ENCODE measurements around the gene SERTAD3. TPM values are rescaled to one million over a fixed set of nuclear protein-coding genes. Genes with fewer than 3 reads are reported as not detected.

Gene SERTAD3
- total RNA-seq, 2 donors from 2014 or later: 26.5 to 36.0 TPM

GRCh38 chr19:40421993-40422747, 22.0 kb downstream of the SERTAD3 start:
- no peak overlapping the region for H3K4me3 ChIP-seq
- TF ChIP-seq, protein P1, sequence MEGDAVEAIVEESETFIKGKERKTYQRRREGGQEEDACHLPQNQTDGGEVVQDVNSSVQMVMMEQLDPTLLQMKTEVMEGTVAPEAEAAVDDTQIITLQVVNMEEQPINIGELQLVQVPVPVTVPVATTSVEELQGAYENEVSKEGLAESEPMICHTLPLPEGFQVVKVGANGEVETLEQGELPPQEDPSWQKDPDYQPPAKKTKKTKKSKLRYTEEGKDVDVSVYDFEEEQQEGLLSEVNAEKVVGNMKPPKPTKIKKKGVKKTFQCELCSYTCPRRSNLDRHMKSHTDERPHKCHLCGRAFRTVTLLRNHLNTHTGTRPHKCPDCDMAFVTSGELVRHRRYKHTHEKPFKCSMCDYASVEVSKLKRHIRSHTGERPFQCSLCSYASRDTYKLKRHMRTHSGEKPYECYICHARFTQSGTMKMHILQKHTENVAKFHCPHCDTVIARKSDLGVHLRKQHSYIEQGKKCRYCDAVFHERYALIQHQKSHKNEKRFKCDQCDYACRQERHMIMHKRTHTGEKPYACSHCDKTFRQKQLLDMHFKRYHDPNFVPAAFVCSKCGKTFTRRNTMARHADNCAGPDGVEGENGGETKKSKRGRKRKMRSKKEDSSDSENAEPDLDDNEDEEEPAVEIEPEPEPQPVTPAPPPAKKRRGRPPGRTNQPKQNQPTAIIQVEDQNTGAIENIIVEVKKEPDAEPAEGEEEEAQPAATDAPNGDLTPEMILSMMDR (IDR thresholded peaks at IDR 0.05): no peak
- no peak for DNase-seq
- no peaks in the 10 kb centered on the region for H3K27me3 ChIP-seq
- peaks cover 4% of the 10 kb centered on the region for H3K4me1 ChIP-seq
- peak overlapping the region; percentile 98 for H3K27ac ChIP-seq
- no peaks in the 10 kb centered on the region for H3K9me3 ChIP-seq
- no peaks in the 10 kb centered on the region for H3K36me3 ChIP-seq
- peak overlapping the region; percentile 95 for H3K9ac ChIP-seq (ENCODE audit: low read depth in 2 of 2, low read length in 2 of 2)
- intact Hi-C loops (cut with DNase I): no loop called here

DNA sequence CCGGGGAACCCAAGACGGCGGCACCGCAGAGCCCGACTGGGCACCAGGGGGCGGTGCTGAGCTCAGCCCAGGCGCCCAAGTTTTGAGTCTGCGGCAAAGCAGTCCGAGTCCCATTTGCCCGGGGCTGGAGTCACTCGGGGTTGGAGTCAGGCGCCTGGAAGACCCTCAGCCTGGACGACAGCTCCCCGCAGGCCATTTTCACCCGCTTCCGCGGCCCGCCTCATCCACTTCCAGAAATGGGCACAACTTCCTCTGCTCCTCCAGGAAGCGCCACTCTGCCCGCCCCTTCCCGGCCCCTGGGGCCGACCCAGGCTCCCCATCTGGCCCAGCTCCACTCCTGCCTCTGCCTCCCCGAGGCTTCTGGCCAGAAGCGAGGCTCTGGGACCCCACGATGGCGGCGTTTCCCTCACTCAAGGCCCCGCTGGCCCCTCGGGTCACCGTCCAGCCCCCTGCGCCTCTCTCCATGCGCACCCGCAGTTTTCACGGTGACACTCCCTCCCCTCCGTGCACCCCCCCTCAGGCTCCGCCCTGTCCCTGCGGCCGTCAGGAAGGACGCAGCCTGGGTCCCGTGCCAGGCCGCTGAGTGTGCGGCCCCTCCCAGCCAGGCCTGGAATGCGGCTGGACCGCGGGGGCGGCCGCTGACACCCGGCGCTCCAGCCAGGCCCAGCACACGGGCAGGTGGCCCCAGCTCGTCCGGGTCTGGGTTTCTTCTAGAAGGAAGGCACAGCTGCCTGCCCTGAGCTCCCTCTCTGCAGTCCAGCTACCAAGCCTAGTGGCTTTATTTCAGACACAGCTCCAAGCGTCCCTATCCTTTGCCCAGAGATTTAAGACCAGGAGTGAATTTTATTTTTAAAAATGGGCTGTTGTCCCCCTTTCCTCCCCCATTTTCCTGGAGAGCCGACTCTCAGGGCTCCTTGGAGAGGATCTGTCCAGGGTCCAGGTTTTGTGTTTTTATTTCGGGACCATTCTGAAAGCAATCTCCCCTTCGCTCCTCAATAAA, 23.1 kb downstream of the SERTAD3 start:
- no peaks in the 10 kb centered on the region for H3K9me3 ChIP-seq
- intact Hi-C loops (cut with DNase I): no loop called here
- peak overlapping the region; percentile 98 for H3K27ac ChIP-seq
- peak overlapping the region; percentile 44 for H3K4me3 ChIP-seq
- TF ChIP-seq, protein P1 (IDR thresholded peaks at IDR 0.05): peak; percentile 95
- peaks cover 4% of the 10 kb centered on the region for H3K4me1 ChIP-seq
- H3K27me3 ChIP-seq: no peaks in the 10 kb centered on the region
- no peaks in the 10 kb centered on the region for H3K36me3 ChIP-seq
- H3K9ac ChIP-seq (ENCODE audit: low read depth in 2 of 2, low read length in 2 of 2): peak overlapping the region; percentile 95
- DNase-seq: peak; percentile 95

GRCh38 chr19:40420451-40420765, 23.7 kb downstream of the SERTAD3 start:
- peak overlapping the region; percentile 95 for H3K9ac ChIP-seq (ENCODE audit: low read depth in 2 of 2, low read length in 2 of 2)
- intact Hi-C loops (cut with DNase I): no loop called here

GRCh38 chr19:40419780-40420179, 24.4 kb downstream of the SERTAD3 start:
- TF ChIP-seq, protein P1 (IDR thresholded peaks at IDR 0.05): no peak
- no peak overlapping the region for H3K27ac ChIP-seq

More at GRCh38 chr19:40420451-40420765, 23.7 kb downstream of the SERTAD3 start:
- no peak for DNase-seq
- Histone ChIP-seq H3K36me3 (no peaks in the 10 kb centered on the region), H3K9me3 (no peaks in the 10 kb centered on the region), H3K4me1 (peaks cover 4% of the 10 kb centered on the region), H3K27ac (peak overlapping the region; percentile 98), H3K4me3 (peak overlapping the region; percentile 44), H3K27me3 (no peaks in the 10 kb centered on the region)
- TF ChIP-seq, protein P1 (IDR thresholded peaks at IDR 0.05): no peak

DNA sequence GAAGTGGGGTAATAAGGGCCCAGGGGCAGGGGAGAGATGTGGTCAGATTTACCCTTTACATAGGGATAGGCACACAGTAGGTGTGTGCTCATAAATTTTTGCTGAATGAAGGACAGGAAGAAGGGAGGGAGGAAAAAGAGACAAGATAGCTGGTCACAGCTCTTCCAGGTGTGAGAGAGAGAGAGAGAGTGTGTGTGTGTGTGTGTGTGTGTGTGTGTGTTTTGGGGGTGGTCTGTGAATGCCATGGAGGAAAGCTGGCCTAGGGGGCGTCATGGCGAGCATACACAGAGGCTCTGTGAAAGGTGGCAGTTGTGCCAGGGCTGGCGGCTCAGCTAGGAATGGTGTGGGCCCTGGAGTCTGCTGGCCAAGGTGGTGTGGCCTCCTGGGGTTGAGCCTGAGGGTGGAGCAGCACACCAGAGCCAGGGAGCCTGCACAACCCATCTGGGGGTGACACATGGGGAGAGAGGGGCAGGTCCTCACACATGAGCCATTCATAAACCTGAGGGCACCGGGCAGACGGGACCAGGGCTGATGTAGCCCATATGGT, 25.0 kb downstream of the SERTAD3 start:
- H3K4me1 ChIP-seq: peaks cover 2% of the 10 kb centered on the region
- no peak overlapping the region for H3K27ac ChIP-seq
- intact Hi-C loops (cut with DNase I): no loop called here
- H3K36me3 ChIP-seq: no peaks in the 10 kb centered on the region
- H3K4me3 ChIP-seq: no peak overlapping the region
- H3K9ac ChIP-seq (ENCODE audit: low read depth in 2 of 2, low read length in 2 of 2): no peak overlapping the region
- DNase-seq: no peak
- no peaks in the 10 kb centered on the region for H3K9me3 ChIP-seq
- TF ChIP-seq, protein P1 (IDR thresholded peaks at IDR 0.05): no peak
- H3K27me3 ChIP-seq: no peaks in the 10 kb centered on the region

More at GRCh38 chr19:40419780-40420179, 24.4 kb downstream of the SERTAD3 start:
- Histone ChIP-seq H3K4me3 (no peak overlapping the region), H3K4me1 (peaks cover 4% of the 10 kb centered on the region), H3K36me3 (no peaks in the 10 kb centered on the region), H3K9ac (ENCODE audit: low read depth in 2 of 2, low read length in 2 of 2) (no peak overlapping the region), H3K9me3 (no peaks in the 10 kb centered on the region), H3K27me3 (no peaks in the 10 kb centered on the region)
- DNase-seq: no peak
- intact Hi-C loops (cut with DNase I): no loop called here

All from colonic mucosa (tissue), 4 donors.